MM.1S (cell line): ENCODE data around the gene CTBP1.

Source experiments
- CTCF ChIP-seq: fragments of 300-600 bp; sonication (generic); IDR thresholded peaks from 2 replicates; pipeline ENCODE4 v1.5.1; 2016; ENCODE audit warnings: antibody characterized with exemption, low read length, mixed read lengths
- EZH2 ChIP-seq: fragments of 300-600 bp; sonication (generic); optimal IDR thresholded peaks from 2 replicates; pipeline ENCODE3; 2017; ENCODE audit warnings: low read depth, mild to moderate bottlenecking, antibody characterized with exemption, low read length, mixed read lengths

GRCh38 chr4:1285790-1286553, 37.0 kb upstream of the CTBP1 start:
- TF ChIP-seq EZH2: no peak
- TF ChIP-seq CTCF: peak; percentile 51
